T-helper 1 cell treated with Interleukin-12 subunit alpha and Interleukin-12 subunit beta and Interleukin-4 antibody, amounts not matched to agents 30 ng/mL and 1 ng/mL, for 36 hours (primary cell): Measurements from ENCODE around the gene NME7. TPM values are rescaled to one million over a fixed set of nuclear protein-coding genes. Genes with fewer than 3 reads are reported as not detected.

Experiments used
- intact Hi-C: fragments of 100-400 bp; cut with micrococcal nuclease; formaldehyde crosslinking; loops from one replicate; pipeline ENCODE4 v1.15.1; 2024
- total RNA-seq: library from RNA; stranded (reverse); gene quantifications from 2 replicates; pipeline ENCODE4 v1.2.3, GENCODE V29; 2022

NME7 gene
- total RNA-seq, 1 donor from 2014 or later, result 21.5 TPM

GRCh38 chr1:169092399-169092798 lies 275.2 kb downstream of the NME7 start:
- intact Hi-C loops, result loop anchor here (5.0 kb wide), 2 partner anchors 255 to 620 kb away; no protein-coding TSS in a partner anchor

- intact Hi-C loops, result loop anchor here (2.0 to 5.0 kb wide), 3 partner anchors 256 to 653 kb away; no protein-coding TSS in a partner anchor
These were observed 276.1 kb downstream of the NME7 start for GRCh38 chr1:169091480-169091941.

GRCh38 chr1:169090900-169091311 lies 276.7 kb downstream of the NME7 start:
- intact Hi-C loops, result loop anchor here (1.0 to 5.0 kb wide), 5 partner anchors 15 to 652 kb away; partner anchors contain the start of gene ATP1B1

GRCh38 chr1:169090308-169090899 lies 277.2 kb downstream of the NME7 start:
- intact Hi-C loops, result loop anchor here (1.0 to 5.0 kb wide), 5 partner anchors 16 to 652 kb away; partner anchors contain the start of gene ATP1B1

GRCh38 chr1:169089776-169090175 lies 277.8 kb downstream of the NME7 start:
- intact Hi-C loops, result loop anchor here (1.0 to 5.0 kb wide), 6 partner anchors 17 to 747 kb away; partner anchors contain the start of gene ATP1B1

GRCh38 chr1:169087876-169088275 lies 279.7 kb downstream of the NME7 start:
- intact Hi-C loops, result loop anchor here (2.0 kb wide), 1 partner anchor 745 kb away; no protein-coding TSS in a partner anchor

- intact Hi-C loops, result no loop called here
These were observed 280.8 kb downstream of the NME7 start for GRCh38 chr1:169086603-169087455.

- intact Hi-C loops, result no loop called here
These were observed 281.7 kb downstream of the NME7 start for GRCh38 chr1:169085911-169086310.

Other genes starting within 250 kb of the NME7 start
- gene BLZF1, start 398 bp upstream of the NME7 start, total RNA-seq, result 29.3 and 31.8 TPM in 2 replicates
- not detected in 2 replicates for gene CCDC181, start 59.7 kb upstream of the NME7 start, total RNA-seq
- 7.1 and 8.0 TPM in 2 replicates for gene SLC19A2, start 118.1 kb upstream of the NME7 start, total RNA-seq
- gene F5, start 218.7 kb upstream of the NME7 start, total RNA-seq, result 16.7 and 17.5 TPM in 2 replicates